DOHH2 (cell line): Measurements from ENCODE around the gene PDE10A.

Experiments
- H3F3A ChIP-seq: fragments of 200-600 bp; sonication (generic), shearing (Covaris generic); 2 replicates; pipeline ENCODE4 v1.6.0; 2016; ENCODE audit warnings: antibody characterized with exemption, mild to moderate bottlenecking; ENCODE audit not compliant: control insufficient read depth, insufficient read depth
- H3K27ac ChIP-seq: fragments of 200-600 bp; sonication (generic); 2 replicates; pipeline ENCODE4 v1.5.1; 2014; ENCODE audit warnings: low read depth, mild to moderate bottlenecking, low read length, moderate library complexity
- H3K27me3 ChIP-seq: fragments of 200-600 bp; sonication (generic); 2 replicates; pipeline ENCODE4 v1.6.1; 2014; ENCODE audit warnings: mild to moderate bottlenecking, low read length, mixed read lengths; ENCODE audit not compliant: control insufficient read depth
- H3K36me3 ChIP-seq: fragments of 200-600 bp; sonication (generic); 2 replicates; pipeline ENCODE4 v1.6.1; 2014; ENCODE audit warnings: mild to moderate bottlenecking, low read length, moderate library complexity, mixed read lengths; ENCODE audit not compliant: control insufficient read depth
- H3K4me1 ChIP-seq: fragments of 200-600 bp; sonication (generic); 2 replicates; pipeline ENCODE4 v1.6.1; 2014; ENCODE audit warnings: mild to moderate bottlenecking, low read length, mixed read lengths; ENCODE audit not compliant: control insufficient read depth
- H3K4me2 ChIP-seq: fragments of 200-600 bp; sonication (generic); 2 replicates; pipeline ENCODE4 v1.6.0; 2014; ENCODE audit warnings: mild to moderate bottlenecking, low read length, moderate library complexity
- H3K4me3 ChIP-seq: fragments of 200-600 bp; sonication (generic); 2 replicates; pipeline ENCODE4 v1.5.1; 2014; ENCODE audit warnings: mild to moderate bottlenecking, low read length, mixed read lengths
- H3K79me2 ChIP-seq: fragments of 200-600 bp; sonication (generic); 2 replicates; pipeline ENCODE4 v1.6.1; 2014; ENCODE audit warnings: mild to moderate bottlenecking, low read length, mixed read lengths; ENCODE audit not compliant: control insufficient read depth
- H3K9me2 ChIP-seq: fragments of 200-600 bp; sonication (generic); replicated peaks from 2 replicates; pipeline ENCODE4 v1.6.1; 2014; ENCODE audit warnings: mild to moderate bottlenecking, low read length, mixed read lengths; ENCODE audit not compliant: control insufficient read depth
- H3K9me3 ChIP-seq: fragments of 200-600 bp; sonication (generic); 2 replicates; pipeline ENCODE4 v1.6.1; 2014; ENCODE audit warnings: antibody characterized with exemption, low read length, mixed read lengths; ENCODE audit not compliant: control insufficient read depth, insufficient read depth
- H4K20me1 ChIP-seq: fragments of 200-600 bp; sonication (generic); 2 replicates; pipeline ENCODE4 v1.6.0; 2014; ENCODE audit warnings: low read depth, mild to moderate bottlenecking, antibody characterized with exemption, low read length, moderate library complexity; ENCODE audit not compliant: control insufficient read depth, insufficient read depth
- EZH2phosphoT487 ChIP-seq: fragments of 200-600 bp; sonication (generic); IDR thresholded peaks from 2 replicates; pipeline ENCODE4 v1.6.1; 2017; ENCODE audit warnings: borderline replicate concordance, mild to moderate bottlenecking, antibody characterized with exemption, low read length, moderate library complexity, mixed read lengths
- TF ChIP-seq, protein P1 (sequence below): fragments of 200-600 bp; sonication (generic); IDR thresholded peaks from one replicate; pipeline ENCODE4 v1.5.1; 2014; ENCODE audit warnings: antibody characterized with exemption, mild to moderate bottlenecking, low read depth, low read length; ENCODE audit not compliant: poor library complexity, severe bottlenecking

PDE10A gene

DNA sequence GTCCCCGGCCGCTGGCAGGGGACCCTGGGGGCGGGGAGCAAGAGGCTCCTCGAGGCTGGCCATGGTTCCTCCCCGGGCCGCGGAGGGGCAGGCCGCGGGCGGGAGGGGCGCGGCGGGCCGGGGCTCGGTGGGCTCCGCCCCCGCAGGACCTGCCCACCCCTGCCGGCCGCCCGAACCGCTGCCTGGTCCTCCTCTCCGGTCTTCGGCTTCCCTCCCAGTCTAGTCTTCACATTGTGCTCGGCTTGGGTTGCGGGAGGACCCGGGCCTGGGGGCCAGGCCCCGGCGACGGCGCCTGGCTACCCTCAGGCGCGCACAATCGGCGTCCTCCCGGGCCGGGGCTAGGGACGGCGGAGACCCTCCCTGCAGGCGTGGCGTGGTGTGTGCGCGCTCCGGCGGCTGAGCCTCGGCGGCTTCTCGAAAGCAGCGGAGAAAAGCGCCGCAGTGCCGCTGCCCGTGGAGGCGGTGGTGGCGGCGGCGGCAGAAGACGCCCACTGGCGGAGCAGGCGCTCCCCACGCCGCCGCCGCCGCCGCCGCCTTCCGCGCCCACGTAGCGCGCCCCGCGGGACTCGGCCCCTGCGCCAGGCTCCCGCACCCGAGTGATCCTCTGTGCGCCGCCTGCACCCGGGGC, at the start of gene PDE10A:
Gene PDE10A, minus strand, starts transcription at position 493 of the 628 bp plus-strand sequence. Its CDS starts 430 bp downstream, at position 63.
- TF ChIP-seq, protein P1, sequence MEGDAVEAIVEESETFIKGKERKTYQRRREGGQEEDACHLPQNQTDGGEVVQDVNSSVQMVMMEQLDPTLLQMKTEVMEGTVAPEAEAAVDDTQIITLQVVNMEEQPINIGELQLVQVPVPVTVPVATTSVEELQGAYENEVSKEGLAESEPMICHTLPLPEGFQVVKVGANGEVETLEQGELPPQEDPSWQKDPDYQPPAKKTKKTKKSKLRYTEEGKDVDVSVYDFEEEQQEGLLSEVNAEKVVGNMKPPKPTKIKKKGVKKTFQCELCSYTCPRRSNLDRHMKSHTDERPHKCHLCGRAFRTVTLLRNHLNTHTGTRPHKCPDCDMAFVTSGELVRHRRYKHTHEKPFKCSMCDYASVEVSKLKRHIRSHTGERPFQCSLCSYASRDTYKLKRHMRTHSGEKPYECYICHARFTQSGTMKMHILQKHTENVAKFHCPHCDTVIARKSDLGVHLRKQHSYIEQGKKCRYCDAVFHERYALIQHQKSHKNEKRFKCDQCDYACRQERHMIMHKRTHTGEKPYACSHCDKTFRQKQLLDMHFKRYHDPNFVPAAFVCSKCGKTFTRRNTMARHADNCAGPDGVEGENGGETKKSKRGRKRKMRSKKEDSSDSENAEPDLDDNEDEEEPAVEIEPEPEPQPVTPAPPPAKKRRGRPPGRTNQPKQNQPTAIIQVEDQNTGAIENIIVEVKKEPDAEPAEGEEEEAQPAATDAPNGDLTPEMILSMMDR, result no peak
- TF ChIP-seq EZH2phosphoT487, result no peak
- Histone ChIP-seq H3K27me3 (no peaks in the 10 kb centered on the region), H3F3A (no peaks in the 10 kb centered on the region), H3K9me2 (no peaks in the 10 kb centered on the region), H3K4me2 (no peak within 1 kb of the TSS), H4K20me1 (no peaks in the 10 kb centered on the region), H3K36me3 (no peaks in the 10 kb centered on the region), H3K27ac (no peak within 1 kb of the TSS), H3K9me3 (peaks cover 17% of the 10 kb centered on the region; the same call in 1 of the 2 replicates), H3K4me3 (no peak within 1 kb of the TSS), H3K4me1 (no peaks in the 10 kb centered on the region), H3K79me2 (no peaks in the 10 kb centered on the region)

DNA sequence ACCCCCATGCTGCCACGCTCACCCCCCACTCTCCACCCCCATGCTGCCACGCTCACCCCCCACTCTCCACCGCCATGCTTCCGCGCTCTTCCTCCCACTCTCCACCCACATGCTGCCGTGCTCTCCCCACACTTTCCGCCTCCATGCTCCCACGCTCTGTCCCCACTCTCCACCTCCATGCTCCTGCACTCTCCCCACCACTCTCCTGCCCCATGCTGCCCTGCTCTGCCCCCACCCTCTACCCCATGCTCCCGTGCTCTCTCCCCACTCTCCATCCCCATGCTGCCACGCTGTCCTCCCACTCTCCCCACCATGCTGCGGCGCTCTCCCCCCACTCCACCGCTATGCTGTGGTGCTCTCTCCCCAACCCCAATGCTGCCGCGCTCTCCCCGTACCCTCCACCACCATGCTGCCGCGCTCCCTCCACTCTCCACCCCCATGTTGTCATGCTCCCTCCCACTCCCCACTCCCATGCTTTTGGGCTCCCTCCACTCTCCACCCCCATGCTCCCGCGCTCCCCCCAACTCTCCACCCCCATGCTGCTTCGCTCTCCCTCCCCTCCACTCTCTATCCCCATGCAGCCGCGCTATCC, 46.0 kb upstream of the PDE10A start:
- no peaks in the 10 kb centered on the region for H3K36me3 ChIP-seq
- no peaks in the 10 kb centered on the region for H3F3A ChIP-seq
- no peak overlapping the region for H3K4me2 ChIP-seq
- no peak overlapping the region for H3K27ac ChIP-seq
- H4K20me1 ChIP-seq, result no peaks in the 10 kb centered on the region
- TF ChIP-seq, protein P1, result no peak
- TF ChIP-seq EZH2phosphoT487, result no peak
- no peaks in the 10 kb centered on the region for H3K79me2 ChIP-seq
- no peak overlapping the region for H3K4me3 ChIP-seq
- H3K9me2 ChIP-seq, result no peaks in the 10 kb centered on the region
- H3K4me1 ChIP-seq, result no peaks in the 10 kb centered on the region
- H3K9me3 ChIP-seq, result no peaks in the 10 kb centered on the region
- no peaks in the 10 kb centered on the region for H3K27me3 ChIP-seq

GRCh38 chr6:165707067-165707853, 44.2 kb upstream of the PDE10A start:
- no peak overlapping the region for H3K4me3 ChIP-seq
- no peaks in the 10 kb centered on the region for H3K27me3 ChIP-seq
- H3K4me1 ChIP-seq, result no peaks in the 10 kb centered on the region
- H3K4me2 ChIP-seq, result no peak overlapping the region
- TF ChIP-seq, protein P1, result no peak
- H3K27ac ChIP-seq, result no peak overlapping the region
- H3K36me3 ChIP-seq, result no peaks in the 10 kb centered on the region
- no peaks in the 10 kb centered on the region for H3K9me3 ChIP-seq
- no peaks in the 10 kb centered on the region for H3K79me2 ChIP-seq
- H3K9me2 ChIP-seq, result no peaks in the 10 kb centered on the region
- H3F3A ChIP-seq, result no peaks in the 10 kb centered on the region
- no peaks in the 10 kb centered on the region for H4K20me1 ChIP-seq
